ENCODE data around the gene C7orf57.

DNA sequence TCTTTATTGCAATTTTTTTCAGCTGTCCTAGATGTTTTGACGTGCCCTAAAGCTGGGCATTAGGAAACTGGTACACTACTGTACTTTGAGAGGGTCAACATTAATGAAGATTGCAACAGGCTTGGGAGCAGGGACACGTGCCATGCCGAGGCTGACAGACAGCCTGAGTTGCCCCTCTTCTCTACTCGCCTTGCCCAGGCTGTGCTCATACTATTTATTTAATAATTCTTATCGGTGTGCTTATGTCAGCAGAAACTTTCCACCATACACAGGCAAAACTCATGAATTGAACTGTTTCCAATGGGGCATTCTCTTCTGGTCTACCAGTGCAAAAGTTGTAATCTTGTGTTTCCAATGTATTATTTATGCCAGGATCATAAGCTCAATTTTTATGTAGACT is 24.4 kb downstream of the C7orf57 start:
- no peak for TF ChIP-seq EZH2 (IDR thresholded peaks at IDR 0.05; ENCODE audit: low read depth, unreplicated experiment)
- no peak for TF ChIP-seq POLR2AphosphoS5 (IDR thresholded peaks at IDR 0.05; ENCODE audit: low read depth)
